OCI-LY7 (cell line): ENCODE results near the gene CFAP52. TPM values are rescaled to one million over a fixed set of nuclear protein-coding genes. Genes with fewer than 3 reads are reported as not detected.

Experiments
- BruUV-seq: library from RNA; stranded (reverse); fragments of 400-500 nt; replicated peaks from 2 replicates; lab custom pipeline; 2021; lab: Mats Ljungman, UMichigan
- CTCF ChIA-PET: fragments of 300-600 bp; sonication (Branson Sonifier 250); formaldehyde crosslinking; loops from one replicate; lab custom pipeline; 2022; ENCODE audit warnings: antibody characterized with exemption; ENCODE audit not compliant: unreplicated experiment; lab: Charles Lee
- POLR2A ChIA-PET: fragments of 300-600 bp; sonication (Branson Sonifier 250); formaldehyde crosslinking; loops from one replicate; lab custom pipeline; 2022; ENCODE audit warnings: antibody characterized with exemption; lab: Charles Lee
- DNase-seq: peaks from one replicate; pipeline ENCODE4 v3.0.0-alpha.2; 2015; ENCODE audit warnings: low spot score
- H2AFZ ChIP-seq: fragments of 200-600 bp; sonication (generic), shearing (Covaris generic); 2 replicates; pipeline ENCODE4 v1.6.1; 2014; ENCODE audit warnings: mild to moderate bottlenecking, antibody characterized with exemption, low read length, moderate library complexity
- H3K27ac ChIP-seq: fragments of 200-600 bp; sonication (generic); 2 replicates; pipeline ENCODE4 v1.5.1; 2014; ENCODE audit warnings: mixed run types, low read depth, mild to moderate bottlenecking, moderate library complexity, low read length, inconsistent platforms; ENCODE audit not compliant: poor library complexity, severe bottlenecking
- H3K36me3 ChIP-seq: fragments of 200-600 bp; sonication (generic); 2 replicates; pipeline ENCODE4 v1.6.1; 2014; ENCODE audit warnings: mild to moderate bottlenecking, antibody characterized with exemption, low read length, moderate library complexity, mixed read lengths; ENCODE audit not compliant: insufficient read depth
- H3K4me1 ChIP-seq: fragments of 200-600 bp; sonication (generic); 2 replicates; pipeline ENCODE4 v1.5.1; 2014; ENCODE audit warnings: mild to moderate bottlenecking, low read length; ENCODE audit not compliant: insufficient read depth, poor library complexity, severe bottlenecking
- H3K4me2 ChIP-seq: fragments of 200-600 bp; sonication (generic); 2 replicates; pipeline ENCODE4 v1.6.1; 2014; ENCODE audit warnings: mild to moderate bottlenecking, low read length
- H3K4me3 ChIP-seq: fragments of 200-600 bp; sonication (generic); 2 replicates; pipeline ENCODE4 v1.5.1; 2014; ENCODE audit warnings: mild to moderate bottlenecking, low read depth, low read length; ENCODE audit not compliant: poor library complexity, severe bottlenecking
- H3K79me2 ChIP-seq: fragments of 200-600 bp; sonication (generic); 2 replicates; pipeline ENCODE4 v1.6.1; 2016; ENCODE audit warnings: low read depth, mild to moderate bottlenecking, low read length, moderate library complexity, mixed read lengths; ENCODE audit not compliant: insufficient read depth
- H3K9me2 ChIP-seq: fragments of 200-600 bp; sonication (generic); 2 replicates; pipeline ENCODE4 v1.6.1; 2016; ENCODE audit warnings: mild to moderate bottlenecking, low read length, mixed read lengths; ENCODE audit not compliant: insufficient read depth
- H3K9me3 ChIP-seq: fragments of 200-600 bp; sonication (generic); 2 replicates; pipeline ENCODE4 v1.6.1; 2014; ENCODE audit warnings: mild to moderate bottlenecking, mixed run types, low read length, mixed read lengths
- H4K20me1 ChIP-seq: fragments of 200-600 bp; sonication (generic); 2 replicates; pipeline ENCODE4 v1.6.1; 2014; ENCODE audit warnings: mild to moderate bottlenecking, antibody characterized with exemption, low read length, moderate library complexity, mixed read lengths; ENCODE audit not compliant: insufficient read depth
- EZH2phosphoT487 ChIP-seq: fragments of 200-600 bp; sonication (generic); IDR thresholded peaks from 2 replicates; pipeline ENCODE4 v1.6.1; 2018; ENCODE audit warnings: low read depth, borderline replicate concordance, mild to moderate bottlenecking, mixed run types, antibody characterized with exemption, low read length, moderate library complexity, mixed read lengths
- intact Hi-C: fragments of 100-400 bp; cut with micrococcal nuclease; formaldehyde crosslinking; loops from one replicate; pipeline ENCODE4 v1.10.0; 2022; ENCODE audit not compliant: unreplicated experiment
- total RNA-seq, 2 experiments: library from RNA; depleted of rRNA in 1 of 2; stranded (reverse); fragments of >200 nt in 1 of 2; shearing (Covaris generic) in 1 of 2; gene quantifications; 2 replicates each; pipeline ENCODE4 v1.2.3, GENCODE V29; 2014 to 2022
- TF ChIP-seq, protein P1 (sequence below): fragments of 200-600 bp; sonication (generic); conservative IDR thresholded peaks from 2 replicates; pipeline ENCODE4 v1.5.1; 2014; ENCODE audit warnings: mild to moderate bottlenecking, antibody characterized with exemption, low read length, moderate library complexity, mixed read lengths

Gene CFAP52
- total RNA-seq, 2 experiments from 2014 or later, result not detected

- CTCF ChIA-PET, result no interaction called here
Measured at GRCh38 chr17:9643611-9644010, 67.2 kb downstream of the CFAP52 start.

GRCh38 chr17:9644910-9645751 lies 68.7 kb downstream of the CFAP52 start, which contains the start of gene USP43:
USP43 (plus strand) TSS chr17:9645517; CDS start chr17:9645633, 116 bp downstream.
- H3K4me2 ChIP-seq, result peak within 1 kb of the TSS; percentile 87
- POLR2A ChIA-PET, result no interaction called here
- H2AFZ ChIP-seq, result peak within 1 kb of the TSS; percentile 96
- intact Hi-C loops, result no loop called here
- no peaks in the 10 kb centered on the region for H3K79me2 ChIP-seq
- H3K9me2 ChIP-seq, result no peaks in the 10 kb centered on the region
- H3K9me3 ChIP-seq, result no peaks in the 10 kb centered on the region
- no peak within 1 kb of the TSS for H3K27ac ChIP-seq
- H3K4me1 ChIP-seq, result peaks cover 11% of the 10 kb centered on the region
- no peaks in the 10 kb centered on the region for H3K36me3 ChIP-seq
- H4K20me1 ChIP-seq, result no peaks in the 10 kb centered on the region
- H3K4me3 ChIP-seq, result peak within 1 kb of the TSS; percentile 79
- CTCF ChIA-PET, result no interaction called here
- BruUV-seq, result no TSS peak
- TF ChIP-seq, protein P1, sequence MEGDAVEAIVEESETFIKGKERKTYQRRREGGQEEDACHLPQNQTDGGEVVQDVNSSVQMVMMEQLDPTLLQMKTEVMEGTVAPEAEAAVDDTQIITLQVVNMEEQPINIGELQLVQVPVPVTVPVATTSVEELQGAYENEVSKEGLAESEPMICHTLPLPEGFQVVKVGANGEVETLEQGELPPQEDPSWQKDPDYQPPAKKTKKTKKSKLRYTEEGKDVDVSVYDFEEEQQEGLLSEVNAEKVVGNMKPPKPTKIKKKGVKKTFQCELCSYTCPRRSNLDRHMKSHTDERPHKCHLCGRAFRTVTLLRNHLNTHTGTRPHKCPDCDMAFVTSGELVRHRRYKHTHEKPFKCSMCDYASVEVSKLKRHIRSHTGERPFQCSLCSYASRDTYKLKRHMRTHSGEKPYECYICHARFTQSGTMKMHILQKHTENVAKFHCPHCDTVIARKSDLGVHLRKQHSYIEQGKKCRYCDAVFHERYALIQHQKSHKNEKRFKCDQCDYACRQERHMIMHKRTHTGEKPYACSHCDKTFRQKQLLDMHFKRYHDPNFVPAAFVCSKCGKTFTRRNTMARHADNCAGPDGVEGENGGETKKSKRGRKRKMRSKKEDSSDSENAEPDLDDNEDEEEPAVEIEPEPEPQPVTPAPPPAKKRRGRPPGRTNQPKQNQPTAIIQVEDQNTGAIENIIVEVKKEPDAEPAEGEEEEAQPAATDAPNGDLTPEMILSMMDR, result peak; percentile 34; the same call in 1 of the 2 replicates
- TF ChIP-seq EZH2phosphoT487, result no peak
- peak; percentile 26 for DNase-seq

More at GRCh38 chr17:9643611-9644010, 67.2 kb downstream of the CFAP52 start:
- Histone ChIP-seq H3K4me2 (no peak overlapping the region), H3K4me3 (no peak overlapping the region), H3K9me3 (no peaks in the 10 kb centered on the region), H3K27ac (no peak overlapping the region), H3K36me3 (no peaks in the 10 kb centered on the region), H3K79me2 (no peaks in the 10 kb centered on the region), H2AFZ (no peak overlapping the region), H4K20me1 (no peaks in the 10 kb centered on the region), H3K9me2 (no peaks in the 10 kb centered on the region), H3K4me1 (peaks cover 11% of the 10 kb centered on the region)
- POLR2A ChIA-PET, result interaction anchor here (0.7 kb wide), 1 partner anchor 397 kb away, joined by 3 read pairs; no protein-coding TSS in a partner anchor
- TF ChIP-seq, protein P1, result no peak
- no peak for TF ChIP-seq EZH2phosphoT487
- no peak for DNase-seq
- intact Hi-C loops, result no loop called here
- no TSS peak for BruUV-seq
